Measurements from ENCODE around the gene PNPT1. TPM values are rescaled to one million over a fixed set of nuclear protein-coding genes. Genes with fewer than 3 reads are reported as not detected.

The PNPT1 gene
- total and polyA plus RNA-seq, 2 of the 8 experiments (the other 6 are each of a cell fraction or from before 2014, with no cell fraction given), result 8.3 to 40.2 TPM

GRCh38 chr2:55617175-55618024 lies 76.2 kb downstream of the PNPT1 start, which contains the start of gene PPP4R3B (continued):
- TF ChIP-seq POLR2AphosphoS5 (IDR thresholded peaks at IDR 0.05; ENCODE audit: low read depth, low read length), result peak; percentile 91
- TF ChIP-seq JUN (IDR thresholded peaks at IDR 0.05; ENCODE audit: low read depth, low read length), result no peak
- TF ChIP-seq FOSL1 (IDR thresholded peaks at IDR 0.05; ENCODE audit: insufficient read depth, low read depth, low read length), result no peak
- peak; percentile 100 for TF ChIP-seq CHD2 (IDR thresholded peaks at IDR 0.05; ENCODE audit: low read length)
- 0 out of 2 replicates have a peak, but pooled peaks have one; percentile 9 for TF ChIP-seq EGR1 (IDR thresholded peaks at IDR 0.05; ENCODE audit: borderline replicate concordance, low read depth, low read length)
- TF ChIP-seq CBX8 (IDR thresholded peaks at IDR 0.05; ENCODE audit: borderline replicate concordance, low read depth, low read length), result no peak
- peak; percentile 91 for TF ChIP-seq TAF1 (IDR thresholded peaks at IDR 0.05; ENCODE audit: low read depth, low read length)
- peak; percentile 53; the same call in 1 of the 2 replicates for TF ChIP-seq SP4 (IDR thresholded peaks at IDR 0.05; ENCODE audit: low read length)
- peak; percentile 78 for TF ChIP-seq PHF8 (conservative IDR thresholded peaks at IDR 0.05; ENCODE audit: low read depth, low read length)
- peak; percentile 84 for TF ChIP-seq TEAD4 (IDR thresholded peaks at IDR 0.05; ENCODE audit: low read depth, low read length)
- TF ChIP-seq E2F6 (IDR thresholded peaks at IDR 0.05), result peak; percentile 56
- peak; percentile 100 for TF ChIP-seq KDM4A (IDR thresholded peaks at IDR 0.05; ENCODE audit: low read depth, low read length, severe bottlenecking)
- peak; percentile 94 for TF ChIP-seq CREB1 (IDR thresholded peaks at IDR 0.05)
- no peak; the same call in 1 of the 2 replicates for TF ChIP-seq NRF1 (IDR thresholded peaks at IDR 0.05; ENCODE audit: low read depth, low read length)
- TF ChIP-seq RXRA (IDR thresholded peaks at IDR 0.05; ENCODE audit: insufficient read depth, low read depth, low read length), result no peak
- no peak for TF ChIP-seq POU5F1 (IDR thresholded peaks at IDR 0.05; ENCODE audit: low read depth, low read length)
